Measurements from ENCODE around the gene POLR1F. TPM values are rescaled to one million over a fixed set of nuclear protein-coding genes. Genes with fewer than 3 reads are reported as not detected.

The POLR1F gene
- 10 to 100 TPM; 25.9 to 38.5 (median 31.3) TPM for total RNA-seq
- 21.8 TPM for total RNA-seq (2013)

- Histone ChIP-seq H3K27ac (ENCODE audit: low read length) (peak within 1 kb of the TSS; percentile 83), H3K36me3 (ENCODE audit: control insufficient read depth, insufficient read depth, low read length) (no peaks in the 10 kb centered on the region), H3K27me3 (ENCODE audit: control insufficient read depth, insufficient read depth, low read length) (no peaks in the 10 kb centered on the region), H3K4me1 (ENCODE audit: control insufficient read depth, insufficient read depth, low read length) (peaks cover 15% of the 10 kb centered on the region), H3K9me3 (ENCODE audit: control insufficient read depth, insufficient read depth, low read length) (no peaks in the 10 kb centered on the region), H3K4me3 (ENCODE audit: low read length) (peak within 1 kb of the TSS; percentile 96)
- under 1% methylated on average over 56 of the region's 56 CpGs for WGBS (ENCODE audit: insufficient coverage)
- DNase-seq = peak; percentile 91 to 98
- H3K4me3 Mint-ChIP-seq = peak within 1 kb of the TSS; percentile 95
- no peaks in the 10 kb centered on the region for H3K36me3 Mint-ChIP-seq
- H3K4me1 Mint-ChIP-seq = peaks cover 37 to 43% of the 10 kb centered on the region in 2 donors
- no peaks in the 10 kb centered on the region for H3K9me3 Mint-ChIP-seq
- intact Hi-C loops (cut with micrococcal nuclease) = loop anchor here (1.0 kb wide), 1 partner anchor 890 kb away; no protein-coding TSS in a partner anchor
- peak within 1 kb of the TSS; percentile 94 to 96 for H3K27ac Mint-ChIP-seq
- ATAC-seq = peak; percentile 95 to 99 (median 96)
- peak; percentile 84 for TF ChIP-seq CTCF (IDR thresholded peaks at IDR 0.05)
- H3K27me3 Mint-ChIP-seq (ENCODE audit: low read depth in 2 of 2) = peaks cover 0 to 14% of the 10 kb centered on the region in 2 donors
These were observed at the start of gene POLR1F for GRCh38 chr7:19708397-19709248. Gene POLR1F, minus strand, starts transcription at chr7:19709037. Its CDS starts 21 bp downstream, at chr7:19709016.

GRCh38 chr7:19754521-19755116, 45.8 kb upstream of the POLR1F start:
- no peaks in the 10 kb centered on the region for H3K4me1 ChIP-seq (ENCODE audit: control insufficient read depth, insufficient read depth, low read length)
- H3K9me3 ChIP-seq (ENCODE audit: control insufficient read depth, insufficient read depth, low read length) = no peaks in the 10 kb centered on the region
- ATAC-seq (peak in 1 of 3 donors; percentile 42), DNase-seq (peak in 1 of 2 donors; percentile 45)
- no peaks in the 10 kb centered on the region for H3K27me3 Mint-ChIP-seq (ENCODE audit: low read depth in 2 of 2)
- H3K9me3 Mint-ChIP-seq = no peaks in the 10 kb centered on the region
- H3K27ac Mint-ChIP-seq = no peak overlapping the region
- TF ChIP-seq CTCF (IDR thresholded peaks at IDR 0.05) = peak; percentile 72
- intact Hi-C loops (cut with micrococcal nuclease) = no loop called here
- no peaks in the 10 kb centered on the region for H3K36me3 ChIP-seq (ENCODE audit: control insufficient read depth, insufficient read depth, low read length)
- H3K27ac ChIP-seq (ENCODE audit: low read length) = no peak overlapping the region
- H3K27me3 ChIP-seq (ENCODE audit: control insufficient read depth, insufficient read depth, low read length) = no peaks in the 10 kb centered on the region
- H3K4me3 Mint-ChIP-seq = no peak overlapping the region
- H3K36me3 Mint-ChIP-seq = no peaks in the 10 kb centered on the region
- 28% methylated on average over 4 of the region's 6 CpGs for WGBS (ENCODE audit: insufficient coverage)
- H3K4me3 ChIP-seq (ENCODE audit: low read length) = no peak overlapping the region
- H3K4me1 Mint-ChIP-seq = no peaks in the 10 kb centered on the region

- no peaks in the 10 kb centered on the region for H3K36me3 Mint-ChIP-seq
- H3K4me3 ChIP-seq (ENCODE audit: low read length) = no peak overlapping the region
- intact Hi-C loops (cut with micrococcal nuclease) = no loop called here
- H3K4me1 ChIP-seq (ENCODE audit: control insufficient read depth, insufficient read depth, low read length) = no peaks in the 10 kb centered on the region
- no peaks in the 10 kb centered on the region for H3K9me3 Mint-ChIP-seq
- H3K27ac ChIP-seq (ENCODE audit: low read length) = no peak overlapping the region
- H3K36me3 ChIP-seq (ENCODE audit: control insufficient read depth, insufficient read depth, low read length) = no peaks in the 10 kb centered on the region
- H3K9me3 ChIP-seq (ENCODE audit: control insufficient read depth, insufficient read depth, low read length) = no peaks in the 10 kb centered on the region
- no peaks in the 10 kb centered on the region for H3K27me3 Mint-ChIP-seq (ENCODE audit: low read depth in 2 of 2)
- 86% methylated on average over 2 of the region's 3 CpGs for WGBS (ENCODE audit: insufficient coverage)
- H3K27ac Mint-ChIP-seq = no peak overlapping the region
- DNase-seq (no peak), ATAC-seq (no peak)
- no peaks in the 10 kb centered on the region for H3K4me1 Mint-ChIP-seq
- TF ChIP-seq CTCF (IDR thresholded peaks at IDR 0.05) = no peak
- no peaks in the 10 kb centered on the region for H3K27me3 ChIP-seq (ENCODE audit: control insufficient read depth, insufficient read depth, low read length)
- no peak overlapping the region for H3K4me3 Mint-ChIP-seq
These were observed 43.2 kb upstream of the POLR1F start for GRCh38 chr7:19752020-19752419.
